IMR-90 (cell line): ENCODE results near the gene CD300C.

ENCODE experiments used
- CEBPB ChIP-seq: IDR thresholded peaks from 2 replicates; pipeline ENCODE4 v1.6.1; 2012; ENCODE audit warnings: low read depth, low read length, improper control_type of control experiment
- MAFK ChIP-seq: IDR thresholded peaks from 2 replicates; pipeline ENCODE4 v1.6.1; 2012; ENCODE audit warnings: low read depth, low read length, improper control_type of control experiment
- MXI1 ChIP-seq: IDR thresholded peaks from 2 replicates; pipeline ENCODE4 v1.6.1; 2012; ENCODE audit warnings: low read depth, mild to moderate bottlenecking, low read length, moderate library complexity, borderline replicate concordance
- NFE2L2 ChIP-seq: fragments of 150-350 bp; IDR thresholded peaks from 2 replicates; pipeline ENCODE4 v1.6.1; 2016; ENCODE audit warnings: low read depth, mild to moderate bottlenecking, low read length
- POLR2A ChIP-seq: IDR thresholded peaks from 2 replicates; pipeline ENCODE4 v1.6.1; 2012; ENCODE audit warnings: mild to moderate bottlenecking, low read depth, low read length
- RCOR1 ChIP-seq: IDR thresholded peaks from 2 replicates; pipeline ENCODE4 v1.6.1; 2012; ENCODE audit warnings: mild to moderate bottlenecking, low read length, improper control_type of control experiment; ENCODE audit not compliant: insufficient replicate concordance
- SMC3 ChIP-seq: fragments of 150-350 bp; IDR thresholded peaks from 2 replicates; pipeline ENCODE4 v1.6.1; 2016; ENCODE audit warnings: low read depth, mild to moderate bottlenecking, antibody characterized with exemption, low read length, moderate library complexity
- TF ChIP-seq, protein P1 (sequence below): conservative IDR thresholded peaks from 2 replicates; pipeline ENCODE4 v1.5.1; 2012; ENCODE audit warnings: mild to moderate bottlenecking, low read depth, low read length, improper control_type of control experiment
- TF ChIP-seq, protein P2 (sequence below): fragments of 150-350 bp; IDR thresholded peaks from 2 replicates; pipeline ENCODE4 v1.6.1; 2017; ENCODE audit warnings: mild to moderate bottlenecking, antibody characterized with exemption, low read length, low read depth

DNA sequence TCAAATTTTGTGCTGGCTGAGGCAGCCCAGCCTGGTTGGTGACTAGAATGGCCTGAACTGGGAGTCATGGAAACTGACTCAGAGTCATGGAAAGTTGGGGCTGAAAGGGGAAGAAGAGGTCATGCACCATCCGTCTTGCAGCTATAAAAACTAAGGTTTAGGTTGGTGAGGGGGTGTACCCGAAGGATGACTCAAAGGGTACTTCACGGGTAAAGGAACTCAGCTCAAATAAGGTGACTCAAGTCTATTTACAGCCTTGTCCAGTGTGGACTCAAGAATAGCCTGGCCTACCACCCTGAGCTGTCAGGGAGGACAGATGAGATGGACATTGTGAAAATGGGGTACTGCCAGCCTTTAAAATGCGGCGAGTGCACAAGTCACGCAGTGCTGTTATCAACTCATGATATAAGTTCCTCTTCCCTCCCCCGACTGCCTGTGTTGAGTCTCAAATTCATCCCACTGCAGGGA lies 33.3 kb downstream of the CD300C start:
- TF ChIP-seq, protein P1, sequence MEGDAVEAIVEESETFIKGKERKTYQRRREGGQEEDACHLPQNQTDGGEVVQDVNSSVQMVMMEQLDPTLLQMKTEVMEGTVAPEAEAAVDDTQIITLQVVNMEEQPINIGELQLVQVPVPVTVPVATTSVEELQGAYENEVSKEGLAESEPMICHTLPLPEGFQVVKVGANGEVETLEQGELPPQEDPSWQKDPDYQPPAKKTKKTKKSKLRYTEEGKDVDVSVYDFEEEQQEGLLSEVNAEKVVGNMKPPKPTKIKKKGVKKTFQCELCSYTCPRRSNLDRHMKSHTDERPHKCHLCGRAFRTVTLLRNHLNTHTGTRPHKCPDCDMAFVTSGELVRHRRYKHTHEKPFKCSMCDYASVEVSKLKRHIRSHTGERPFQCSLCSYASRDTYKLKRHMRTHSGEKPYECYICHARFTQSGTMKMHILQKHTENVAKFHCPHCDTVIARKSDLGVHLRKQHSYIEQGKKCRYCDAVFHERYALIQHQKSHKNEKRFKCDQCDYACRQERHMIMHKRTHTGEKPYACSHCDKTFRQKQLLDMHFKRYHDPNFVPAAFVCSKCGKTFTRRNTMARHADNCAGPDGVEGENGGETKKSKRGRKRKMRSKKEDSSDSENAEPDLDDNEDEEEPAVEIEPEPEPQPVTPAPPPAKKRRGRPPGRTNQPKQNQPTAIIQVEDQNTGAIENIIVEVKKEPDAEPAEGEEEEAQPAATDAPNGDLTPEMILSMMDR = no peak
- TF ChIP-seq POLR2A (no peak), SMC3 (no peak), NFE2L2 (no peak), CEBPB (no peak), MXI1 (no peak), RCOR1 (no peak), MAFK (no peak)
- TF ChIP-seq, protein P2, sequence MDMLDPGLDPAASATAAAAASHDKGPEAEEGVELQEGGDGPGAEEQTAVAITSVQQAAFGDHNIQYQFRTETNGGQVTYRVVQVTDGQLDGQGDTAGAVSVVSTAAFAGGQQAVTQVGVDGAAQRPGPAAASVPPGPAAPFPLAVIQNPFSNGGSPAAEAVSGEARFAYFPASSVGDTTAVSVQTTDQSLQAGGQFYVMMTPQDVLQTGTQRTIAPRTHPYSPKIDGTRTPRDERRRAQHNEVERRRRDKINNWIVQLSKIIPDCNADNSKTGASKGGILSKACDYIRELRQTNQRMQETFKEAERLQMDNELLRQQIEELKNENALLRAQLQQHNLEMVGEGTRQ = no peak
